ENCODE data around the gene NOXA1.

DNA sequence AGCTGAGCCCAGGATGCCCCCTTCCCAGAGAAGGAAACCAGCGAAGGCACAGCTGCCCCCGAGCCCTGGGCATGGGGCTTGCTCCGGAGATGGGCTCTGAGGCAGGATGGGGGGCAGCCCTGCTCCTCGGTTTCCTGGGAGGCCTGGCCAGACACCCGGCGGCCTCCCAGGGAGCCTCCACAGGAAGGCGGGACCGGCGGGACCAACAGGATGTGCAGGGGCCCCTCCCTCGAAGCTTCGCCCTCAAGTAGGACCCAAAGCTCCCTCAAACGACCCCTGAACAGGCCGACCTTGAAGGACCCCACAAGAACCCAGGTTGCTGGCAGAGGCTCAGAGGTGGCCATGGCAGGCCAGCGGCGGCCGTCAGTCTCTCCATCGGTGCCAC lies 11.9 kb upstream of the NOXA1 start:
- no peak for TF ChIP-seq EP300 (IDR thresholded peaks at IDR 0.05; ENCODE audit: low read depth)
- no peak for TF ChIP-seq POLR2A (IDR thresholded peaks at IDR 0.05)

Data from transverse colon (tissue), 1 donor.